HG02623 (cell line): ENCODE data around the gene TXK.
A peak's percentile ranks its signal among the peaks of the same experiment; 100 is the strongest.

ENCODE experiments used
- ATAC-seq: cut with Tn5 transposase; IDR thresholded peaks from one replicate; pipeline ENCODE4 v1.9.1; 2021; ENCODE audit warnings: moderate library complexity; ENCODE audit not compliant: unreplicated experiment

The TXK gene

GRCh38 chr4:48138511-48138910, 4.5 kb upstream of the TXK start:
- ATAC-seq = no peak

- ATAC-seq = no peak
These were observed 3.8 kb upstream of the TXK start for GRCh38 chr4:48137846-48138245.

- ATAC-seq = no peak
These were observed 381 bp downstream of the TXK start for GRCh38 chr4:48133669-48134068.

GRCh38 chr4:48131736-48132135, 2.3 kb downstream of the TXK start:
- no peak for ATAC-seq

- no peak for ATAC-seq
These were observed 4.0 kb downstream of the TXK start for GRCh38 chr4:48130100-48130499.

GRCh38 chr4:48129307-48130014, 4.6 kb downstream of the TXK start:
- no peak for ATAC-seq

GRCh38 chr4:48127682-48128404, 6.2 kb downstream of the TXK start:
- peak; percentile 84 for ATAC-seq

- ATAC-seq = no peak
These were observed 6.8 kb downstream of the TXK start for GRCh38 chr4:48127231-48127630.

GRCh38 chr4:48126621-48127020, 7.4 kb downstream of the TXK start:
- ATAC-seq = no peak

- no peak for ATAC-seq
These were observed 9.2 kb downstream of the TXK start for GRCh38 chr4:48124870-48125269.

- no peak for ATAC-seq
These were observed 11.3 kb downstream of the TXK start for GRCh38 chr4:48122756-48123155.

- ATAC-seq = no peak
These were observed 12.9 kb downstream of the TXK start for GRCh38 chr4:48121180-48121579.

GRCh38 chr4:48120132-48120531, 13.9 kb downstream of the TXK start:
- ATAC-seq = no peak

- ATAC-seq = no peak
These were observed 14.4 kb downstream of the TXK start for GRCh38 chr4:48119646-48120045.

- no peak for ATAC-seq
These were observed 16.0 kb downstream of the TXK start for GRCh38 chr4:48118081-48118480.

- ATAC-seq = no peak
These were observed 17.5 kb downstream of the TXK start for GRCh38 chr4:48116582-48116981.

- no peak for ATAC-seq
These were observed 19.6 kb downstream of the TXK start for GRCh38 chr4:48114412-48114811.

GRCh38 chr4:48112017-48112667, 21.9 kb downstream of the TXK start:
- ATAC-seq = no peak

- ATAC-seq = no peak
These were observed 23.5 kb downstream of the TXK start for GRCh38 chr4:48110452-48110978.

GRCh38 chr4:48109413-48110263, 24.4 kb downstream of the TXK start:
- peak; percentile 65 for ATAC-seq
